Measurements from ENCODE around the gene LARGE1.

- no peak for TF ChIP-seq CTCF (IDR thresholded peaks at IDR 0.05)
- TF ChIP-seq POLR2A (IDR thresholded peaks at IDR 0.05), result no peak
These were observed 94.5 kb downstream of the LARGE1 start for GRCh38 chr22:33825761-33826160.

Data from Peyer's patch (tissue), 4 donors.